ENCODE data around the gene ZSCAN26.
"Not testable (repeated sequence)": the region's sequence is repeated elsewhere in the genome, so short reads cannot be mapped to it uniquely, and the experiment has no call there.

Gene ZSCAN26

DNA sequence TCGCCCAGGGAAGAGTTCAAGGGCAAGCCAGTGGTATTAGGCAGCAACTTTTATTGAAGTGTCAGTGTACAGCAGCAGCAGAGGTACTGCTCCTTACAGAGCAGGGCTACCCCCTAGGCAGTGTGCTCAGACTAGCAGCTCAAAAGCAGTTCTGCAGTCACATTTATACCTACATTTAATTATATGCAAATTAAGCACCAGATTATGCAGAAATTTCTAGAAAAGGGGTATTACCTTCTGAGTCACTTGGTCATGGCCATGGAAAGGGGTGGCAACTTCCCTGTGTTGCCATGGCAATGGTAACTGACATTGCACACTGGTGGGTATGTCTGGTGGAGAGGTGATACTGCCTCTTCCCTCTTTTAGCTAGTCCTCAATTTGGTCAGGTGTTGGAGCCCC lies 12.8 kb upstream of the ZSCAN26 start:
- no peak overlapping the region for H3K4me3 ChIP-seq (ENCODE audit: low read depth, low read length)

DNA sequence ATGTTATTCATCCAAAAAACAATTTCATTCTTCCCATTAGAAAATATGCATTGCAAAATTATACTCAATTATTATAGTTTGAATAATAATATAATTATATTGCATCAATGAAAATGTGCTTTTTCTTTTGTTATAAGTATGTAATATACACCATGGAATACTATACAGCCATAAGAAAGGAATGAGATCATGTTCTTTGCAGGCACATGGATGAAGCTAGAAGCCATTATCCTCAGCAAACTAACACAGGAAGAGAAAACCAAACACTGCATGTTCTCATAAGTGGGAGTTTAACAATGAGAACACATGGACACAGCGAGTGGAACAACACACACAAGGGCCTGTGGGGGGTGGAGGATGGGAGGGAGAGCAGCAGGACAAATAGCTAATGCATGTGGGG lies 9.9 kb upstream of the ZSCAN26 start:
- H3K4me3 ChIP-seq (ENCODE audit: low read depth, low read length): no peak overlapping the region

GRCh38 chr6:28258877-28259777 lies 7.8 kb upstream of the ZSCAN26 start, which contains the start of gene NKAPL:
TSS of gene NKAPL (plus strand) at chr6:28259297. CDS start at chr6:28259372, 75 bp downstream.
- no peak within 1 kb of the TSS for H3K4me3 ChIP-seq (ENCODE audit: low read depth, low read length)

DNA sequence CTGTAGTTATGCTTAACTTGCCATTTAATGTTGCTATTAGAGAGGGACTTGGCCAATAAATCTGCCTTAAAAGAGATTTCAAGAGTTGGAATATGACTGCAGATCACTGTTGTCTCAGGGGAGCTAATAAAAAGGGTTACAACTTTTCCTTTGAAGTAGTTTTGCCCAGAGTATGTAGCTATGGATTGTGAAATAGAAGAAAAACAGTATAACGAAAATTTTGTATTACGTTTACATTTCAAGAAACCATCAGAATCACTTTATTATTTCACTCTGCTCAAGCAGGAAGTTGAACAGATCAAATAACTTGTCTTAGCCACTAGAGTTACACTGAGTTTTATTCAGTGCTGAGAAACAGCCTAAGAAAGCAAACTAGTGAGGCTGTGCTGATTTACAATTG lies 3.0 kb upstream of the ZSCAN26 start:
- no peak overlapping the region for H3K4me3 ChIP-seq (ENCODE audit: low read depth, low read length)

DNA sequence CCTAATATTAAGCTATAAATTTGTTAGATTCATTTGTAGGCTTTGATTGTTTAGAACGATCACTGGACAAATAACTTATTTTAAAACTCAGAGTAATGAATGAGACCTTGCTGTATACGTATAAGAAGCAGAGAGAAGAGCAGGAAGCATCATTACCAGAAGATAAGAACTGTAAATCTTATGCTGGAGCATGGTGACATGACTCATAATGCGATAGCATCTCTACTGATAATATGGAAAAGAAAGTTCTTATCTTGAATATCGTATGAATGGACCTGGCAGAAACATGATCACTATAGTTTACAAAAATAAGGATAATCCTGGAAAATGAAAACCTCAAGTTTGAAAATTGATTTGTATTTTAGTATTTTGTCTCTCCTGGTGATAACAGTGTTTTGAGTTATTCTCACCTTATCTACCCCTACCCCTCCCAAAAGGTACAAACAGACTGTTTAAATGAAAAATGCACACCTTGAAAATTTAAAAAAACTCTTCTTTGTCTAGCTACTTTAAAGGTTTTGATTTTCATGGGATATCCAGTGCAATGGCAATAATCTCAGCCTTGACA lies 2.0 kb upstream of the ZSCAN26 start:
- H3K4me3 ChIP-seq (ENCODE audit: low read depth, low read length): no peak overlapping the region

- H3K4me3 ChIP-seq (ENCODE audit: low read depth, low read length): peak overlapping the region; percentile 83
These were observed 381 bp upstream of the ZSCAN26 start for GRCh38 chr6:28266563-28266961.

GRCh38 chr6:28267695-28268059 lies 734 bp downstream of the ZSCAN26 start:
- peak overlapping the region; percentile 83 for H3K4me3 ChIP-seq (ENCODE audit: low read depth, low read length)

GRCh38 chr6:28269492-28269891 lies 2.5 kb downstream of the ZSCAN26 start:
- H3K4me3 ChIP-seq (ENCODE audit: low read depth, low read length): no peak overlapping the region

GRCh38 chr6:28274888-28275287 lies 7.9 kb downstream of the ZSCAN26 start:
- H3K4me3 ChIP-seq (ENCODE audit: low read depth, low read length): no peak overlapping the region

- H3K4me3 ChIP-seq (ENCODE audit: low read depth, low read length): no peak overlapping the region
These were observed 10.8 kb downstream of the ZSCAN26 start for GRCh38 chr6:28277746-28278145.

DNA sequence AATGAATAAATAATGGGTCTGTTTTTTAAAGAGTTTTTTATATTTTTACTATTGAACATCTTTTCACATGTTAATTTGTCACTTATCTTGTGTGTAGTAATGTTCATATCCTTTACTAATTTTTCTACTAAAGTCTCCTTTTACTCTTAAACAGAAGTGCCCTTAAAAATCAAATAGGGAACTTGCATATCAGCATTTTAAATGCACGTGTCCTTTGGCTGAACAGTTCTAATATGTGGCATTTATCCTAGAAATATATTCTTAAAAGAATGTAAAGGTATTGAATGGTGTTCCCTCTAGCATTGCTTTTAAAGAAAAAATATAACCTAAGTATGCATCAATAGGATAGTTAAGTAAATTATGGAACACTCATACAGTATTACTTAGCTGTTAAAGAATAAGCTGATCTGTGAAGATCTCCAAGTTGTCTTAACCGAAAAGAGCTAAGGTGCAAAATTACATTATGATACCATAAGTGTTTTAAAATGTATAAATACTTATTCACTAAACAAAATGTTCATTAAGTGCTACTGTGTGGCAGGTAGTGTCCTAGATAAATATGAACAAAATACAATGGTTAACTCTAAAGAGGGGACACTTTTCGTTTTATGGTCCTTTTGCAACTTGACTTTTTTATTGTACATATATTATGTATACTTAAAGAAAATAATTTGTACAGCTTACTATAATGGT lies 13.8 kb downstream of the ZSCAN26 start:
- peak overlapping the region; percentile 93 for H3K4me3 ChIP-seq (ENCODE audit: low read depth, low read length)

- H3K4me3 ChIP-seq (ENCODE audit: low read depth, low read length): peak within 1 kb of the TSS; percentile 93
These were observed 14.5 kb downstream of the ZSCAN26 start, which contains the start of gene PGBD1 for GRCh38 chr6:28281288-28282064. TSS of gene PGBD1 (plus strand) at chr6:28281572. CDS start at chr6:28283814, 2,242 bp downstream.

DNA sequence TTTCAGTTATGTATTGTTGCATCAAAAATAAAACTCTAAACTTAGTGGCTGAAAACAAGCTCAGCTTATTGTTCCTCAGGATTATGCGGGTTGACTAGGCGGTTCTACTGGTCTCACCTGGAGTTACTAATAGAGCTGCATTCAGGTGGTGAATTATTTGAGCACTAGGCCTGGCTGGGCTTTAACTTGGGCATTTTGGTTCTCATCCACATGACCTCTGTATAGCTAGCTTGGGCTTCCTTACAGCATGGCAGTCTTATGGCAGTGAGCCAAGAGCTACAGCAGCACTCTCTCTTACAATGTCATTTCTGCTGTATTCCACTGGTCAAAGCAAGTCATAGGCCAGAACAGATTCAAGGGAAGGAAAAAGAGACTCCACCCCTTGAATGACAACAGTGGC lies 16.0 kb downstream of the ZSCAN26 start:
- no peak overlapping the region for H3K4me3 ChIP-seq (ENCODE audit: low read depth, low read length)

DNA sequence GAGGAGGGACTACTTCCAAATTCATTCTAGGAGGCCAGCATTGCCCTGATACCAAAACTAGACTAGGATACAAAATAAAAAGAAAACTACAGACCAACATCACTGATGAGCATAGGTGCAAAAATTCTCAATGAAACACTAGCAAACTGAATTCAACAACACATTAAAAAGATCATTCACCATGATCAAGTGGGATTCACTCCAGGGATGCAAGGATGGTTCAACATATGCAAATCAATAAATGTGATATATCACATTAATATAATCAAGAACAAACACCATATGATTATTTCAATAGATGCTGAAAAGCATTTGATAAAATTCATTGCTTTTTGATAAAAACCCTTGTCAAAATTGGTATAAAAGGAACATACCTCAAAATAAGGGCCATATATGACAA lies 24.6 kb downstream of the ZSCAN26 start:
- no peak overlapping the region for H3K4me3 ChIP-seq (ENCODE audit: low read depth, low read length)

DNA sequence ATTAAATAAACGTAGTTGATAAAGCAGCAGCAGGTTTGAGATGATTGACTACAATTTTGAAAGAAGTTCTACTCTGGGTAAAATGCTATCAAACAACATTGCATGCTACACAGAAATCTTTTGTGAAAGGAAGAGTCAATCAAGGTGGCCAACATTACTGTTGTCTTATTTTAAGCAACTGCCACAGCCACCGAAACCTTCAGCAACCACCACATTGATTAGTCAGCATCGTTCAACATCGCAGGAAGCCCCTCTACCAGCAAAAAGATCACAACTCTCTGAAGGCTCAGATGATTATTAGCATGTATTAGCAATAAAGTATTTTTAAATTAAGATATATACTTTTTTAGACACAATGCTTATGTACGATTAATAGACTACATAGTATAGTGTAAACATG lies 28.4 kb downstream of the ZSCAN26 start:
- H3K4me3 ChIP-seq (ENCODE audit: low read depth, low read length): no peak overlapping the region

GRCh38 chr6:28296520-28297060 lies 29.6 kb downstream of the ZSCAN26 start:
- H3K4me3 ChIP-seq (ENCODE audit: low read depth, low read length): no peak overlapping the region

DNA sequence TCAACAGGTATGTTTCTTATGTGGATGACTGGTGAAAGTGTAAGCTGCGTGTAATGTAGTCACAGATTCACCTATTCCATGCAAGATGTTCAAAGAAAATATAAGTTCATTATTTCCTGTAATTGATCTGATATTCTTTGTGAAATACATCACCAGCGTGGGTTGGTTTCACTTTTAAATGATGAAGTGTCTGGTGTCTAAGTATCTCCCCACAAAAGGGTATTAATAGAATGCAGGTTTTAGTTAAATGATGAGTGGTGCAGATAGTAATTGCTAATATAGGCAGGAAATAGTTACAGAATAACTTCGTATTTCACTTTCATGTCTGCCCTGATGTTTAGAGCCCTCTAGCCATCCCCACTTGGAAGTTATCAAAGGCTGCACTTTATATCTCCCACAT lies 36.6 kb downstream of the ZSCAN26 start:
- H3K4me3 ChIP-seq (ENCODE audit: low read depth, low read length): no peak overlapping the region

- not testable (repeated sequence) for H3K4me3 ChIP-seq (ENCODE audit: low read depth, low read length)
These were observed 39.4 kb downstream of the ZSCAN26 start for GRCh38 chr6:28306363-28306762.

GRCh38 chr6:28311139-28311823 lies 44.3 kb downstream of the ZSCAN26 start:
- H3K4me3 ChIP-seq (ENCODE audit: low read depth, low read length): no peak overlapping the region

DNA sequence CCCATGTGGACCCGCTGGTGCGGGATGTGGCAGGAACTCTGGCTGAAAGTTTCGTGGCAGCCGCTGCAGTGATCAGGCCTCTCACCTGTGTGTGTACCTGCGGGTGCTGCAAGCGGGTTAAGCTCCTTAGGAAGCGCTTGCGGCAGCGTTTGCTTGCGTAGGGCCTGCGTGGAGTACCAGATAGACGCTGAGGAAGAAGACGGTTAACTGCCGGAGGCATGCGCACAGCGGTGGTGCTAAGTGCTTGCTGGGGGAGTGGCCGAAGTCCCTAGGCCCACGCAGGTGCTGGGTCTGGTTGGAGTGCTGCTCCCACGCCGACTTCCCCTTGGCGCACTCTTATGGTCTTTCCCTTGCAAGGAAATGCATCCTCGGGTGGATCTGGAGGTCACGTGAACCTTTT lies 46.0 kb downstream of the ZSCAN26 start:
- H3K4me3 ChIP-seq (ENCODE audit: low read depth, low read length): no peak overlapping the region
